ENCODE data around the gene PHLPP1. TPM values are rescaled to one million over a fixed set of nuclear protein-coding genes. Genes with fewer than 3 reads are reported as not detected.

Gene PHLPP1
- total and polyA plus RNA-seq, 2 experiments from 2014 or later = 15.7 to 73.6 TPM

DNA sequence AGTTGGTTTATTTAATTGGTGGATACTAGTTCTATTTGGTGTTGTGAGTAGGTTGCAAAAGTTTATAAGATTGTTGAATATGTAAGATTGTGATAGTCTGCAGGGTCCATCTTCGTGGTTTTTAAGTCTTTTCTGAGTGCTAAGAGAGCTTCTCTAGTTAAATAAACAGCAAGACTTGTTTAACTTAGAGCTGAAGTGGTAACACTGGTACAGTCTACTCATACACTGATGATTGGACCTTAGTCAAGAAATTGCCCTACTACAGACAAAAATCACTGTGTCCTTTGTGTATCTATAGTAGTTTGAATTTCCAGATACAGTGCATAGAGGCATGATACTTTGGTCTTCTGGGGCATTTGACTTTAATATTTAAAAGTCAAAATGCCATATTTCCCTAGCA, 94.6 kb downstream of the PHLPP1 start:
- DNase-seq (ENCODE audit: low spot score) (no peak), ATAC-seq (no peak)
- H3K79me2 ChIP-seq (replicated peaks; ENCODE audit: insufficient read depth) = peaks cover 97% of the 10 kb centered on the region
- Mint-ChIP-seq H3K27ac (peak overlapping the region; percentile 23), H3K36me3 (ENCODE audit: low read depth) (no peaks in the 10 kb centered on the region), H3K27me3 (ENCODE audit: insufficient read depth, low read depth, poor library complexity) (peaks cover 7% of the 10 kb centered on the region), H3K4me3 (no peak overlapping the region), H3K4me1 (peaks cover 71% of the 10 kb centered on the region), H3K9me3 (no peaks in the 10 kb centered on the region)
- H3K36me3 ChIP-seq (ENCODE audit: insufficient read depth) = no peaks in the 10 kb centered on the region
- H3K4me3 ChIP-seq = no peak overlapping the region
- no peaks in the 10 kb centered on the region for H3K9me2 ChIP-seq (ENCODE audit: insufficient read depth)
- no peak overlapping the region for H2AFZ ChIP-seq
- TF ChIP-seq ETS1 (IDR thresholded peaks at IDR 0.05) (no peak), EZH2 (IDR thresholded peaks at IDR 0.05; ENCODE audit: low read depth, unreplicated experiment) (no peak), JUNB (IDR thresholded peaks at IDR 0.05; ENCODE audit: unreplicated experiment) (no peak), ZNF114 (CRISPR knock-in tag; IDR thresholded peaks at IDR 0.05) (no peak), EZH2phosphoT487 (IDR thresholded peaks at IDR 0.05; ENCODE audit: unreplicated experiment) (no peak), CREB1 (CRISPR knock-in tag; IDR thresholded peaks at IDR 0.05; ENCODE audit: low read depth) (no peak), STAT1 (IDR thresholded peaks at IDR 0.05; ENCODE audit: unreplicated experiment) (no peak), ZNF331 (CRISPR knock-in tag; IDR thresholded peaks at IDR 0.05; ENCODE audit: low read depth) (no peak), POLR2AphosphoS5 (IDR thresholded peaks at IDR 0.05; ENCODE audit: low read depth) (no peak), NANOG (IDR thresholded peaks at IDR 0.05; ENCODE audit: borderline replicate concordance) (no peak)
- TF ChIP-seq, protein P1, sequence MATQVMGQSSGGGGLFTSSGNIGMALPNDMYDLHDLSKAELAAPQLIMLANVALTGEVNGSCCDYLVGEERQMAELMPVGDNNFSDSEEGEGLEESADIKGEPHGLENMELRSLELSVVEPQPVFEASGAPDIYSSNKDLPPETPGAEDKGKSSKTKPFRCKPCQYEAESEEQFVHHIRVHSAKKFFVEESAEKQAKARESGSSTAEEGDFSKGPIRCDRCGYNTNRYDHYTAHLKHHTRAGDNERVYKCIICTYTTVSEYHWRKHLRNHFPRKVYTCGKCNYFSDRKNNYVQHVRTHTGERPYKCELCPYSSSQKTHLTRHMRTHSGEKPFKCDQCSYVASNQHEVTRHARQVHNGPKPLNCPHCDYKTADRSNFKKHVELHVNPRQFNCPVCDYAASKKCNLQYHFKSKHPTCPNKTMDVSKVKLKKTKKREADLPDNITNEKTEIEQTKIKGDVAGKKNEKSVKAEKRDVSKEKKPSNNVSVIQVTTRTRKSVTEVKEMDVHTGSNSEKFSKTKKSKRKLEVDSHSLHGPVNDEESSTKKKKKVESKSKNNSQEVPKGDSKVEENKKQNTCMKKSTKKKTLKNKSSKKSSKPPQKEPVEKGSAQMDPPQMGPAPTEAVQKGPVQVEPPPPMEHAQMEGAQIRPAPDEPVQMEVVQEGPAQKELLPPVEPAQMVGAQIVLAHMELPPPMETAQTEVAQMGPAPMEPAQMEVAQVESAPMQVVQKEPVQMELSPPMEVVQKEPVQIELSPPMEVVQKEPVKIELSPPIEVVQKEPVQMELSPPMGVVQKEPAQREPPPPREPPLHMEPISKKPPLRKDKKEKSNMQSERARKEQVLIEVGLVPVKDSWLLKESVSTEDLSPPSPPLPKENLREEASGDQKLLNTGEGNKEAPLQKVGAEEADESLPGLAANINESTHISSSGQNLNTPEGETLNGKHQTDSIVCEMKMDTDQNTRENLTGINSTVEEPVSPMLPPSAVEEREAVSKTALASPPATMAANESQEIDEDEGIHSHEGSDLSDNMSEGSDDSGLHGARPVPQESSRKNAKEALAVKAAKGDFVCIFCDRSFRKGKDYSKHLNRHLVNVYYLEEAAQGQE (IDR thresholded peaks at IDR 0.05; ENCODE audit: unreplicated experiment) = no peak
- TF ChIP-seq, protein P2, sequence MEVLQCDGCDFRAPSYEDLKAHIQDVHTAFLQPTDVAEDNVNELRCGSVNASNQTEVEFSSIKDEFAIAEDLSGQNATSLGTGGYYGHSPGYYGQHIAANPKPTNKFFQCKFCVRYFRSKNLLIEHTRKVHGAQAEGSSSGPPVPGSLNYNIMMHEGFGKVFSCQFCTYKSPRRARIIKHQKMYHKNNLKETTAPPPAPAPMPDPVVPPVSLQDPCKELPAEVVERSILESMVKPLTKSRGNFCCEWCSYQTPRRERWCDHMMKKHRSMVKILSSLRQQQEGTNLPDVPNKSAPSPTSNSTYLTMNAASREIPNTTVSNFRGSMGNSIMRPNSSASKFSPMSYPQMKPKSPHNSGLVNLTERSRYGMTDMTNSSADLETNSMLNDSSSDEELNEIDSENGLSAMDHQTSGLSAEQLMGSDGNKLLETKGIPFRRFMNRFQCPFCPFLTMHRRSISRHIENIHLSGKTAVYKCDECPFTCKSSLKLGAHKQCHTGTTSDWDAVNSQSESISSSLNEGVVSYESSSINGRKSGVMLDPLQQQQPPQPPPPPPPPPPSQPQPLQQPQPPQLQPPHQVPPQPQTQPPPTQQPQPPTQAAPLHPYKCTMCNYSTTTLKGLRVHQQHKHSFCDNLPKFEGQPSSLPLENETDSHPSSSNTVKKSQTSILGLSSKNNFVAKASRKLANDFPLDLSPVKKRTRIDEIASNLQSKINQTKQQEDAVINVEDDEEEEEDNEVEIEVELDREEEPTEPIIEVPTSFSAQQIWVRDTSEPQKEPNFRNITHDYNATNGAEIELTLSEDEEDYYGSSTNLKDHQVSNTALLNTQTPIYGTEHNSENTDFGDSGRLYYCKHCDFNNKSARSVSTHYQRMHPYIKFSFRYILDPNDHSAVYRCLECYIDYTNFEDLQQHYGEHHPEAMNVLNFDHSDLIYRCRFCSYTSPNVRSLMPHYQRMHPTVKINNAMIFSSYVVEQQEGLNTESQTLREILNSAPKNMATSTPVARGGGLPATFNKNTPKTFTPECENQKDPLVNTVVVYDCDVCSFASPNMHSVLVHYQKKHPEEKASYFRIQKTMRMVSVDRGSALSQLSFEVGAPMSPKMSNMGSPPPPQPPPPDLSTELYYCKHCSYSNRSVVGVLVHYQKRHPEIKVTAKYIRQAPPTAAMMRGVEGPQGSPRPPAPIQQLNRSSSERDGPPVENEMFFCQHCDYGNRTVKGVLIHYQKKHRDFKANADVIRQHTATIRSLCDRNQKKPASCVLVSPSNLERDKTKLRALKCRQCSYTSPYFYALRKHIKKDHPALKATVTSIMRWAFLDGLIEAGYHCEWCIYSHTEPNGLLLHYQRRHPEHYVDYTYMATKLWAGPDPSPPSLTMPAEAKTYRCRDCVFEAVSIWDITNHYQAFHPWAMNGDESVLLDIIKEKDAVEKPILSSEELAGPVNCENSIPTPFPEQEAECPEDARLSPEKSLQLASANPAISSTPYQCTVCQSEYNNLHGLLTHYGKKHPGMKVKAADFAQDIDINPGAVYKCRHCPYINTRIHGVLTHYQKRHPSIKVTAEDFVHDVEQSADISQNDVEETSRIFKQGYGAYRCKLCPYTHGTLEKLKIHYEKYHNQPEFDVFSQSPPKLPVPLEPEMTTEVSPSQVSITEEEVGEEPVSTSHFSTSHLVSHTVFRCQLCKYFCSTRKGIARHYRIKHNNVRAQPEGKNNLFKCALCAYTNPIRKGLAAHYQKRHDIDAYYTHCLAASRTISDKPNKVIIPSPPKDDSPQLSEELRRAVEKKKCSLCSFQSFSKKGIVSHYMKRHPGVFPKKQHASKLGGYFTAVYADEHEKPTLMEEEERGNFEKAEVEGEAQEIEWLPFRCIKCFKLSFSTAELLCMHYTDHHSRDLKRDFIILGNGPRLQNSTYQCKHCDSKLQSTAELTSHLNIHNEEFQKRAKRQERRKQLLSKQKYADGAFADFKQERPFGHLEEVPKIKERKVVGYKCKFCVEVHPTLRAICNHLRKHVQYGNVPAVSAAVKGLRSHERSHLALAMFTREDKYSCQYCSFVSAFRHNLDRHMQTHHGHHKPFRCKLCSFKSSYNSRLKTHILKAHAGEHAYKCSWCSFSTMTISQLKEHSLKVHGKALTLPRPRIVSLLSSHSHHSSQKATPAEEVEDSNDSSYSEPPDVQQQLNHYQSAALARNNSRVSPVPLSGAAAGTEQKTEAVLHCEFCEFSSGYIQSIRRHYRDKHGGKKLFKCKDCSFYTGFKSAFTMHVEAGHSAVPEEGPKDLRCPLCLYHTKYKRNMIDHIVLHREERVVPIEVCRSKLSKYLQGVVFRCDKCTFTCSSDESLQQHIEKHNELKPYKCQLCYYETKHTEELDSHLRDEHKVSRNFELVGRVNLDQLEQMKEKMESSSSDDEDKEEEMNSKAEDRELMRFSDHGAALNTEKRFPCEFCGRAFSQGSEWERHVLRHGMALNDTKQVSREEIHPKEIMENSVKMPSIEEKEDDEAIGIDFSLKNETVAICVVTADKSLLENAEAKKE (CRISPR knock-in tag; IDR thresholded peaks at IDR 0.05) = no peak
- TF ChIP-seq, protein P3, sequence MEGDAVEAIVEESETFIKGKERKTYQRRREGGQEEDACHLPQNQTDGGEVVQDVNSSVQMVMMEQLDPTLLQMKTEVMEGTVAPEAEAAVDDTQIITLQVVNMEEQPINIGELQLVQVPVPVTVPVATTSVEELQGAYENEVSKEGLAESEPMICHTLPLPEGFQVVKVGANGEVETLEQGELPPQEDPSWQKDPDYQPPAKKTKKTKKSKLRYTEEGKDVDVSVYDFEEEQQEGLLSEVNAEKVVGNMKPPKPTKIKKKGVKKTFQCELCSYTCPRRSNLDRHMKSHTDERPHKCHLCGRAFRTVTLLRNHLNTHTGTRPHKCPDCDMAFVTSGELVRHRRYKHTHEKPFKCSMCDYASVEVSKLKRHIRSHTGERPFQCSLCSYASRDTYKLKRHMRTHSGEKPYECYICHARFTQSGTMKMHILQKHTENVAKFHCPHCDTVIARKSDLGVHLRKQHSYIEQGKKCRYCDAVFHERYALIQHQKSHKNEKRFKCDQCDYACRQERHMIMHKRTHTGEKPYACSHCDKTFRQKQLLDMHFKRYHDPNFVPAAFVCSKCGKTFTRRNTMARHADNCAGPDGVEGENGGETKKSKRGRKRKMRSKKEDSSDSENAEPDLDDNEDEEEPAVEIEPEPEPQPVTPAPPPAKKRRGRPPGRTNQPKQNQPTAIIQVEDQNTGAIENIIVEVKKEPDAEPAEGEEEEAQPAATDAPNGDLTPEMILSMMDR (conservative IDR thresholded peaks at IDR 0.05; ENCODE audit: low read depth in 2 of 2) = no peak
- H3K27me3 ChIP-seq (ENCODE audit: insufficient read depth) = no peaks in the 10 kb centered on the region
- no peaks in the 10 kb centered on the region; the same call in 1 of the 2 replicates for H4K20me1 ChIP-seq (replicated peaks; ENCODE audit: insufficient read depth)
- no peaks in the 10 kb centered on the region for H3F3A ChIP-seq (replicated peaks; ENCODE audit: low read depth)
- peak overlapping the region; percentile 33; the same call in 1 of the 2 replicates for H3K4me2 ChIP-seq
- H3K4me1 ChIP-seq (ENCODE audit: insufficient read depth) = peaks cover 55% of the 10 kb centered on the region
- no peak overlapping the region for H3K27ac ChIP-seq (ENCODE audit: low read depth)
